GM23338 (cell line): Measurements from ENCODE around the gene ESRRB. TPM values are rescaled to one million over a fixed set of nuclear protein-coding genes. Genes with fewer than 3 reads are reported as not detected.
A peak's percentile ranks its signal among the peaks of the same experiment; 100 is the strongest.

ENCODE experiments used
- ATAC-seq: fragments of 200-7000 bp; cut with Tn5 transposase; 3 replicates; pipeline ENCODE4 v1.9.1; 2020
- DNase-seq: peaks from one replicate; pipeline ENCODE4 v3.0.0-alpha.2; 2015; ENCODE audit warnings: low spot score
- H2AFZ ChIP-seq: fragments of 200-600 bp; sonication (generic); 2 replicates; pipeline ENCODE4 v1.8.0; 2016; ENCODE audit warnings: antibody characterized with exemption, mild to moderate bottlenecking, moderate library complexity
- H3F3A ChIP-seq: fragments of 200-600 bp; sonication (generic); replicated peaks from 2 replicates; pipeline ENCODE4 v1.8.0; 2017; ENCODE audit warnings: antibody characterized with exemption, mixed run types, low read depth
- H3K27ac ChIP-seq: fragments of 200-600 bp; sonication (generic); 2 replicates; pipeline ENCODE4 v1.6.1; 2016; ENCODE audit warnings: low read depth
- H3K27me3 ChIP-seq: fragments of 200-600 bp; sonication (generic); 2 replicates; pipeline ENCODE4 v1.8.0; 2016; ENCODE audit warnings: mild to moderate bottlenecking, mixed run types, moderate library complexity; ENCODE audit not compliant: insufficient read depth
- H3K36me3 ChIP-seq: fragments of 200-600 bp; sonication (generic); 2 replicates; pipeline ENCODE4 v1.8.0; 2016; ENCODE audit warnings: mild to moderate bottlenecking; ENCODE audit not compliant: insufficient read depth
- H3K4me1 ChIP-seq: fragments of 200-600 bp; sonication (generic); 2 replicates; pipeline ENCODE4 v1.8.0; 2016; ENCODE audit warnings: mild to moderate bottlenecking, moderate library complexity; ENCODE audit not compliant: insufficient read depth
- H3K4me2 ChIP-seq: fragments of 200-600 bp; sonication (generic); 2 replicates; pipeline ENCODE4 v1.7.1; 2017; ENCODE audit warnings: mixed run types
- H3K4me3 ChIP-seq: fragments of 200-600 bp; sonication (generic); 2 replicates; pipeline ENCODE4 v1.6.1; 2016; ENCODE audit warnings: mixed run types
- H3K79me2 ChIP-seq: fragments of 200-600 bp; sonication (generic); replicated peaks from 2 replicates; pipeline ENCODE4 v1.8.0; 2017; ENCODE audit warnings: mild to moderate bottlenecking; ENCODE audit not compliant: insufficient read depth
- H3K9me2 ChIP-seq: fragments of 200-600 bp; sonication (generic); 2 replicates; pipeline ENCODE4 v1.8.0; 2017; ENCODE audit not compliant: insufficient read depth
- H4K20me1 ChIP-seq: fragments of 200-600 bp; sonication (generic); replicated peaks from 2 replicates; pipeline ENCODE4 v1.8.0; 2017; ENCODE audit warnings: mild to moderate bottlenecking; ENCODE audit not compliant: insufficient read depth
- H3K27ac Mint-ChIP-seq: 2 replicates; pipeline ENCODE4 v1.8.0; 2020; ENCODE audit warnings: inconsistent platforms, mild to moderate bottlenecking, moderate library complexity, mixed read lengths
- H3K27me3 Mint-ChIP-seq: 3 replicates; pipeline ENCODE4 v1.8.0; 2022; ENCODE audit warnings: low read depth, mild to moderate bottlenecking, moderate library complexity, mixed read lengths, inconsistent platforms; ENCODE audit not compliant: insufficient read depth, poor library complexity
- H3K36me3 Mint-ChIP-seq: 3 replicates; pipeline ENCODE4 v1.8.0; 2021; ENCODE audit warnings: low read depth, mild to moderate bottlenecking, inconsistent platforms, moderate library complexity, mixed read lengths
- H3K4me1 Mint-ChIP-seq: 3 replicates; pipeline ENCODE4 v1.8.0; 2020; ENCODE audit warnings: mild to moderate bottlenecking, inconsistent platforms, mixed read lengths
- H3K4me3 Mint-ChIP-seq: 3 replicates; pipeline ENCODE4 v1.8.0; 2021; ENCODE audit warnings: moderate library complexity, mild to moderate bottlenecking, inconsistent platforms, mixed read lengths
- H3K9me3 Mint-ChIP-seq: 3 replicates; pipeline ENCODE4 v1.8.0; 2020; ENCODE audit warnings: moderate library complexity, mild to moderate bottlenecking, inconsistent platforms, mixed read lengths
- CREB1 ChIP-seq: fragments of 250-450 bp; sonication (Bioruptor Pico); IDR thresholded peaks from 2 replicates; pipeline ENCODE4 v1.5.0; 2020; ENCODE audit warnings: low read depth, mild to moderate bottlenecking, moderate library complexity
- CTCF ChIP-seq, 2 experiments: fragments of 200-600 bp in 1 of 2; sonication (generic) in 1 of 2; conservative IDR thresholded peaks; 2 replicates each; pipeline versions ENCODE4 v1.5.1 to v1.6.1; 2016 to 2017; ENCODE audit warnings: antibody characterized with exemption in 2 of 2, low read depth in 2 of 2, mild to moderate bottlenecking in 2 of 2, moderate library complexity in 1 of 2
- ETS1 ChIP-seq: IDR thresholded peaks from 2 replicates; pipeline ENCODE4 v1.6.1; 2016; ENCODE audit warnings: antibody characterized with exemption
- EZH2 ChIP-seq: fragments of 200-600 bp; sonication (generic); IDR thresholded peaks from one replicate; pipeline ENCODE4 v1.8.0; 2017; ENCODE audit warnings: antibody characterized with exemption, mild to moderate bottlenecking, low read depth; ENCODE audit not compliant: unreplicated experiment
- EZH2phosphoT487 ChIP-seq: fragments of 200-600 bp; sonication (generic); IDR thresholded peaks from one replicate; pipeline ENCODE4 v1.8.1; 2018; ENCODE audit warnings: antibody characterized with exemption; ENCODE audit not compliant: unreplicated experiment
- JUNB ChIP-seq: IDR thresholded peaks from one replicate; pipeline ENCODE4 v1.6.1; 2016; ENCODE audit warnings: antibody characterized with exemption; ENCODE audit not compliant: unreplicated experiment
- NANOG ChIP-seq: IDR thresholded peaks from 2 replicates; pipeline ENCODE4 v1.6.1; 2016; ENCODE audit warnings: antibody characterized with exemption, borderline replicate concordance
- POLR2AphosphoS5 ChIP-seq: IDR thresholded peaks from 2 replicates; pipeline ENCODE4 v1.6.1; 2016; ENCODE audit warnings: antibody characterized with exemption, low read depth
- REST ChIP-seq: IDR thresholded peaks from one replicate; pipeline ENCODE4 v1.6.1; 2018; ENCODE audit warnings: antibody characterized with exemption; ENCODE audit not compliant: unreplicated experiment
- STAT1 ChIP-seq: IDR thresholded peaks from one replicate; pipeline ENCODE4 v1.6.1; 2016; ENCODE audit warnings: antibody characterized with exemption; ENCODE audit not compliant: unreplicated experiment
- ZNF331 ChIP-seq: fragments of 250-450 bp; sonication (Bioruptor Pico); IDR thresholded peaks from 2 replicates; pipeline ENCODE4 v1.5.0; 2020; ENCODE audit warnings: low read depth, mild to moderate bottlenecking, moderate library complexity
- ZNF462 ChIP-seq: fragments of 250-450 bp; sonication (Bioruptor Pico); IDR thresholded peaks from 2 replicates; pipeline ENCODE4 v1.5.0; 2020; ENCODE audit warnings: mild to moderate bottlenecking, moderate library complexity
- polyA plus RNA-seq: library from polyadenylated mRNA; unstranded; fragments of >200 nt; fragmentation: Nextera tagmentation; extraction: Ambion mirVana; gene quantifications from 2 replicates; pipeline ENCODE4 v1.2.1, GENCODE V29; 2016
- total RNA-seq: library from RNA; depleted of rRNA; stranded (reverse); fragments of >200 nt; shearing (Covaris generic); gene quantifications from 2 replicates; pipeline ENCODE4 v1.2.3, GENCODE V29; 2014

The ESRRB gene
- total and polyA plus RNA-seq, 2 experiments from 2014 or later: 0.31 to 0.52 TPM

GRCh38 chr14:76450476-76450875, 74.5 kb downstream of the ESRRB start (continued):
- TF ChIP-seq ZNF331 (no peak), REST (no peak), CTCF (conservative IDR thresholded peaks at IDR 0.05; ENCODE audit: low read depth in 2 of 2) (no peak), CREB1 (CRISPR knock-in tag) (no peak), NANOG (no peak), STAT1 (no peak), POLR2AphosphoS5 (no peak), EZH2phosphoT487 (no peak), EZH2 (no peak), JUNB (no peak), ETS1 (no peak)

- Mint-ChIP-seq H3K27ac (no peak overlapping the region), H3K9me3 (no peaks in the 10 kb centered on the region), H3K4me1 (peaks cover 7% of the 10 kb centered on the region), H3K4me3 (no peak overlapping the region), H3K27me3 (peaks cover 4% of the 10 kb centered on the region), H3K36me3 (no peaks in the 10 kb centered on the region)
- Histone ChIP-seq H4K20me1 (no peaks in the 10 kb centered on the region), H2AFZ (no peak overlapping the region), H3K9me2 (no peaks in the 10 kb centered on the region), H3K4me2 (no peak overlapping the region), H3K4me3 (no peak overlapping the region), H3K36me3 (no peaks in the 10 kb centered on the region), H3F3A (no peaks in the 10 kb centered on the region), H3K4me1 (no peaks in the 10 kb centered on the region), H3K27me3 (no peaks in the 10 kb centered on the region), H3K27ac (no peak overlapping the region), H3K79me2 (no peaks in the 10 kb centered on the region)
- peak; percentile 89 for DNase-seq
- peak; percentile 91 for ATAC-seq
- TF ChIP-seq NANOG (no peak), CTCF (conservative IDR thresholded peaks at IDR 0.05; ENCODE audit: low read depth in 2 of 2) (peak; percentile 77 to 80), ZNF462 (CRISPR knock-in tag) (no peak)
These were observed 80.3 kb downstream of the ESRRB start for GRCh38 chr14:76456200-76456599.
